ENCODE results near the gene SLC6A19. TPM values are rescaled to one million over a fixed set of nuclear protein-coding genes. Genes with fewer than 3 reads are reported as not detected.

Gene SLC6A19
- polyA plus RNA-seq, 3 donors, result not detected

GRCh38 chr5:1194378-1194777 lies 7.0 kb upstream of the SLC6A19 start:
- Mint-ChIP-seq H3K9me3 (no peaks in the 10 kb centered on the region), H3K4me1 (peaks cover 2% of the 10 kb centered on the region), H3K27ac (no peak overlapping the region), H3K36me3 (no peaks in the 10 kb centered on the region), H3K27me3 (ENCODE audit: low read depth in 3 of 3) (peaks cover 6 to 19% (median 9%) of the 10 kb centered on the region in 3 donors), H3K4me3 (no peak overlapping the region)
- Histone ChIP-seq H3K27me3 (ENCODE audit: control insufficient read depth in 2 of 2, insufficient read depth in 2 of 2, low read length in 2 of 2) (no peaks in the 10 kb centered on the region), H3K4me2 (replicated peaks; ENCODE audit: extremely low read depth, low read length, poor library complexity, severe bottlenecking) (no peak overlapping the region), H3K9ac (ENCODE audit: insufficient read depth, low read length, poor library complexity, severe bottlenecking) (no peak overlapping the region), H4K20me1 (ENCODE audit: insufficient read depth, low read length) (no peaks in the 10 kb centered on the region), H3K27ac (ENCODE audit: low read depth in 1 of 2, low read length in 2 of 2) (no peak overlapping the region), H3K4me1 (ENCODE audit: control insufficient read depth in 1 of 2, insufficient read depth in 2 of 2, low read length in 2 of 2) (no peaks in the 10 kb centered on the region), H2AFZ (ENCODE audit: insufficient read depth, low read depth, low read length, poor library complexity, severe bottlenecking) (no peak overlapping the region), H3K9me3 (replicated peaks in 1 of 2; ENCODE audit: control insufficient read depth in 1 of 2, insufficient read depth in 1 of 2, low read length in 2 of 2) (no peaks in the 10 kb centered on the region), H3K79me2 (ENCODE audit: insufficient read depth, low read length) (no peaks in the 10 kb centered on the region), H3K4me3 (replicated peaks in 1 of 3; ENCODE audit: low read depth in 2 of 3, low read length in 3 of 3) (no peak overlapping the region), H3K36me3 (replicated peaks in 1 of 2; ENCODE audit: control insufficient read depth in 1 of 2, insufficient read depth in 2 of 2, low read length in 2 of 2) (no peaks in the 10 kb centered on the region)
- no peak for TF ChIP-seq CTCF (IDR thresholded peaks at IDR 0.05)
- no peak for DNase-seq
- intact Hi-C loops (cut with micrococcal nuclease), result no loop called here
- WGBS (ENCODE audit: insufficient coverage), result no CpG with 5 or more reads among the region's 6 CpGs

- no peaks in the 10 kb centered on the region for H3K36me3 ChIP-seq (replicated peaks in 1 of 2; ENCODE audit: control insufficient read depth in 1 of 2, insufficient read depth in 2 of 2, low read length in 2 of 2)
- no peak for TF ChIP-seq CTCF (IDR thresholded peaks at IDR 0.05)
- WGBS (ENCODE audit: insufficient coverage), result 81% methylated on average over 5 of the region's 5 CpGs
- H3K9ac ChIP-seq (ENCODE audit: insufficient read depth, low read length, poor library complexity, severe bottlenecking), result no peak overlapping the region
- Mint-ChIP-seq H3K4me1 (peaks cover 2% of the 10 kb centered on the region), H3K36me3 (no peaks in the 10 kb centered on the region), H3K9me3 (no peaks in the 10 kb centered on the region), H3K27ac (no peak overlapping the region), H3K4me3 (no peak overlapping the region), H3K27me3 (ENCODE audit: low read depth in 3 of 3) (peaks cover 6 to 14% (median 8%) of the 10 kb centered on the region in 3 donors)
- H3K79me2 ChIP-seq (ENCODE audit: insufficient read depth, low read length), result no peaks in the 10 kb centered on the region
- no peak overlapping the region for H3K4me3 ChIP-seq (replicated peaks in 1 of 3; ENCODE audit: low read depth in 2 of 3, low read length in 3 of 3)
- no peaks in the 10 kb centered on the region for H3K9me3 ChIP-seq (replicated peaks in 1 of 2; ENCODE audit: control insufficient read depth in 1 of 2, insufficient read depth in 1 of 2, low read length in 2 of 2)
- DNase-seq, result no peak
- no peak overlapping the region for H3K27ac ChIP-seq (ENCODE audit: low read depth in 1 of 2, low read length in 2 of 2)
- H2AFZ ChIP-seq (ENCODE audit: insufficient read depth, low read depth, low read length, poor library complexity, severe bottlenecking), result no peak overlapping the region
- no peaks in the 10 kb centered on the region for H3K4me1 ChIP-seq (ENCODE audit: control insufficient read depth in 1 of 2, insufficient read depth in 2 of 2, low read length in 2 of 2)
- H3K27me3 ChIP-seq (ENCODE audit: control insufficient read depth in 2 of 2, insufficient read depth in 2 of 2, low read length in 2 of 2), result no peaks in the 10 kb centered on the region
- no peak overlapping the region for H3K4me2 ChIP-seq (replicated peaks; ENCODE audit: extremely low read depth, low read length, poor library complexity, severe bottlenecking)
- intact Hi-C loops (cut with micrococcal nuclease), result no loop called here
- H4K20me1 ChIP-seq (ENCODE audit: insufficient read depth, low read length), result no peaks in the 10 kb centered on the region
Measured at GRCh38 chr5:1195439-1195838, 6.0 kb upstream of the SLC6A19 start.

Measured in CD14-positive monocyte (primary cell).